C4-2B (cell line): ENCODE results near the gene PPP3CB.

ENCODE experiments used
- CTCF ChIP-seq: fragments of 450-650 bp; conservative IDR thresholded peaks from 2 replicates; pipeline ENCODE4 v1.5.1; 2017; ENCODE audit warnings: mild to moderate bottlenecking
- ZFX ChIP-seq: fragments of 450-650 bp; IDR thresholded peaks from 2 replicates; pipeline ENCODE4 v1.6.1; 2017

GRCh38 chr10:73449113-73449512 is 46.7 kb downstream of the PPP3CB start:
- TF ChIP-seq ZFX: no peak
- no peak for TF ChIP-seq CTCF
